A549 (cell line): ENCODE results near the gene WASHC2C. TPM values are rescaled to one million over a fixed set of nuclear protein-coding genes. Genes with fewer than 3 reads are reported as not detected.
"Not testable (repeated sequence)": the region's sequence is repeated elsewhere in the genome, so short reads cannot be mapped to it uniquely, and the experiment has no call there.

Source experiments
- ATAC-seq, 2 experiments: fragments of 200-7000 bp in 1 of 2; fragments of >200 bp in 1 of 2; cut with Nextera tagmentation in 1 of 2; cut with Tn5 transposase in 1 of 2; 3 replicates each; pipeline versions ENCODE4 v1.8.0 to v1.9.1; 2018 to 2020; ENCODE audit warnings: mild to moderate bottlenecking in 1 of 2, moderate library complexity in 1 of 2
- CTCF ChIA-PET: fragments of 300-600 bp; sonication (Branson Sonifier 250); formaldehyde crosslinking; extraction: SDS; loops from one replicate; lab custom pipeline; 2021; ENCODE audit warnings: antibody characterized with exemption, inconsistent platforms; lab: Yijun Ruan, JAX
- POLR2A ChIA-PET: fragments of 350-600 bp; formaldehyde crosslinking; extraction: SDS; loops from one replicate; lab custom pipeline; 2021; ENCODE audit warnings: antibody characterized with exemption, inconsistent platforms; lab: Yijun Ruan, JAX
- DNase-seq, 2 experiments: peaks; one replicate each; pipeline versions ENCODE4 v3.0.0 to v3.0.0-alpha.2; 2011 to 2016; ENCODE audit warnings: low read depth in 1 of 2, low spot score in 1 of 2
- FAIRE-seq: peaks from 2 replicates; lab custom pipeline; 2011; peaks lifted over from hg19 to GRCh38; lab: Jason Lieb, UNC
- H3K27ac ChIP-seq, 2 experiments: fragments of >200 bp; sonication (Bioruptor Twin); formaldehyde crosslinking; 3 replicates each; pipeline ENCODE4 v1.5.1; 2016 to 2017
- H3K4me1 ChIP-seq: fragments of >200 bp; sonication (Bioruptor Twin); formaldehyde crosslinking; 3 replicates; pipeline ENCODE4 v1.6.1; 2016
- H3K4me2 ChIP-seq: fragments of >200 bp; sonication (Bioruptor Twin); formaldehyde crosslinking; 3 replicates; pipeline ENCODE4 v1.6.1; 2016
- H3K4me3 ChIP-seq: fragments of >200 bp; sonication (Bioruptor Twin); formaldehyde crosslinking; 3 replicates; pipeline ENCODE4 v1.5.1; 2016
- H3K9me3 ChIP-seq: fragments of >200 bp; sonication (Bioruptor Twin); formaldehyde crosslinking; 3 replicates; pipeline ENCODE4 v1.6.1; 2016
- RAD21 ChIP-seq, 2 experiments: fragments of >200 bp in 1 of 2; sonication (Bioruptor Twin) in 1 of 2; formaldehyde crosslinking in 1 of 2; IDR thresholded peaks in 1 of 2; conservative IDR thresholded peaks in 1 of 2; 2 replicates in 1 of 2; 3 replicates in 1 of 2; pipeline ENCODE4 v1.6.1; 2012 to 2018; ENCODE audit warnings: inconsistent platforms in 1 of 2
- SMC3 ChIP-seq: fragments of >200 bp; sonication (Bioruptor Twin); formaldehyde crosslinking; IDR thresholded peaks from 3 replicates; pipeline ENCODE4 v1.6.1; 2018; ENCODE audit warnings: inconsistent platforms
- WGBS: methylation state at CpG from one replicate; pipeline ENCODE4 v1.1.6; 2017; ENCODE audit errors: missing lambda C conversion rate; 5-methylcytosine and 5-hydroxymethylcytosine counted together
- polyA plus RNA-seq, 4 experiments: library from polyadenylated mRNA; depleted of rRNA in 3 of 4; stranded (reverse); fragments of >200 nt; fragmentation: RNase III in 1 of 4; extraction: RNeasy Plus Mini Kit Qiagen cat#74134 plus additional on column Dnase treatment in 1 of 4; gene quantifications; 2 replicates in 3 of 4; 3 replicates in 1 of 4; pipeline ENCODE4 v1.2.3, GENCODE V29; 2011 to 2017
- TF ChIP-seq, protein P1 (sequence below): fragments of >200 bp; sonication (Bioruptor Twin); formaldehyde crosslinking; IDR thresholded peaks from 3 replicates; pipeline ENCODE4 v1.5.1; 2016

The WASHC2C gene
- polyA plus RNA-seq, 2 of the 4 experiments (the other 2 are of a cell fraction), result 24.7 to 38.7 TPM

DNA sequence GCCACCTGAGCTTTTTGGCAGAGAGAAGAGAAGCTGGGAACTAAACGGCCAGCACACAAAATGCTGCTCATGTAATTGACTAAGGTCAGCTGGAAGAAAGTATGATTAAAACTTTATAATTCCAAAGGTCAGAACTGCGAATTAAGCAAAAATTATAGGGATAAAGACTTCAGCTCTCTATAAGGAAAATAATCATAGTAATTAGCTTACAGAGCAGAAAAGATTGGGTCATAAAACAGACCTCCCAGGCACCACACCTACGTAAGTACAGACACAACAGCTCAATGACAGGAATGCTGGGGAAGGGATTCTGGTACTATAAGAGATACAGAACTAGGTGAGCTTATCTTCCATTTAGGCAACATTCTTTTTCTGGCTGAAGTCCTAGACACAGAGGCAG is 10.0 kb upstream of the WASHC2C start:
- FAIRE-seq, H3K4me2 ChIP-seq, CTCF ChIA-PET, DNase-seq, H3K27ac ChIP-seq, ATAC-seq, H3K4me3 ChIP-seq, H3K4me1 ChIP-seq, H3K9me3 ChIP-seq, POLR2A ChIA-PET: not testable (repeated sequence)
- WGBS, result 21% methylated on average over 3 of the region's 3 CpGs

DNA sequence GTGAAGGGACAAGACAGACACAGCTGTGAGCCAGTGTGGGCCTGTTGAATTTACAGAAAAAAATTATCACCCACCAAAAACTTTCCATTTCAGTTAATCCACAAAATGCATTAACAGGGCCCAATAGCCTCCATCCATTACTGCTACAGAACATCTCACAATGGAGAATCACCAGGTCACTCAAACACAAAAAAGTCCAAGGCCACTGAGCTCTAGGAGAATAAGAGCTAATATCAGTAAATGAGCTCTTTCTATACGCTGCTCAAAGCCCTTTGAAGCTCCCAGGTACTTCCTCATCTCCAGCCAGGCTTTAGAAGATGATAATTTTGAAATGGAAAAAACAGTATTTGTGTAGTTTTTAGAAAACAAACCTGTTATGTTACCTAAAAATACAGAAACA is 9.4 kb upstream of the WASHC2C start:
- H3K27ac ChIP-seq, H3K4me2 ChIP-seq, POLR2A ChIA-PET, DNase-seq, H3K4me3 ChIP-seq, CTCF ChIA-PET, H3K9me3 ChIP-seq, FAIRE-seq, H3K4me1 ChIP-seq, ATAC-seq: not testable (repeated sequence)
- 33% methylated on average over 1 of the region's 1 CpG for WGBS

DNA sequence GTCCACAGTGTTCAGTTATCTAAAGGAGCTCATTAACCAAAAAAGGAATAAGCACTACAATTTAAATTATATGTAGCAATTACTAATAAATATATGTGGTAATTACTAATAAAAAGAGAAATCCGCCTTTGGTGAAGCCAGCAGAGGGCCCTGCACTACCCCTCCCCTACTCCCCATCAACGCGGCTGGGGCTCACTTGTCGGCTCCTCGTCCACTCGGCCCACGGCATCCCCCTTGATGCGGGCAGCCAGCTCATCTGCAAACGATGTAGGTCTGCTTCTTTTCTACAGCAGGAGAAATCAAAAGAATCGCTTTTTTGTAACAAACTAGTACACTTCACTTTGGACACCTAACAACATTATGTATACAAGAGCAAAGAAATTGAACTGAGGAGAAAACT is 5.6 kb upstream of the WASHC2C start:
- H3K27ac ChIP-seq, H3K4me1 ChIP-seq, CTCF ChIA-PET, ATAC-seq, DNase-seq, FAIRE-seq, H3K9me3 ChIP-seq, H3K4me2 ChIP-seq, H3K4me3 ChIP-seq, POLR2A ChIA-PET: not testable (repeated sequence)
- WGBS, result 48% methylated on average over 10 of the region's 10 CpGs

DNA sequence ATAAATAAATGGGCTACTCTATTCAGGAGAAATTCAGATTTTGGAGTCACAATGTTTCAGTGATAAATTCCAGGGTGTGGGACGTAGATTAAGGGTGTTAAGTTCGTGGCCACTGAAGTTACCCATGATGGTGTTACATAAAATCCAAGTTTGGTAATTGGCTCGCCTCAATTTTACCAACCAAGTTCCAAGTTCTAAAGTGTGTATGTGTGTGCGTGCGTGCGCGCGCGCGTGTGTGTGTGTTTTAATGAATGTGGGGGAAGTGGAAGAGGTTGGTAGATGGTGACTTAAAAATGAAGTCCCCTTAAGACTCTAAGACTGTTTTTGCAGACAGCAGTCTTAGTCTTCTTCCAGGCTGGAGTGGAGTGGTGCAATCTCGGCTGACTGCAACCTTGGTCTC is 3.2 kb upstream of the WASHC2C start:
- FAIRE-seq, CTCF ChIA-PET, H3K9me3 ChIP-seq, H3K4me3 ChIP-seq, DNase-seq, ATAC-seq, POLR2A ChIA-PET, H3K4me2 ChIP-seq, H3K27ac ChIP-seq, H3K4me1 ChIP-seq: not testable (repeated sequence)
- WGBS, result 74% methylated on average over 11 of the region's 11 CpGs

DNA sequence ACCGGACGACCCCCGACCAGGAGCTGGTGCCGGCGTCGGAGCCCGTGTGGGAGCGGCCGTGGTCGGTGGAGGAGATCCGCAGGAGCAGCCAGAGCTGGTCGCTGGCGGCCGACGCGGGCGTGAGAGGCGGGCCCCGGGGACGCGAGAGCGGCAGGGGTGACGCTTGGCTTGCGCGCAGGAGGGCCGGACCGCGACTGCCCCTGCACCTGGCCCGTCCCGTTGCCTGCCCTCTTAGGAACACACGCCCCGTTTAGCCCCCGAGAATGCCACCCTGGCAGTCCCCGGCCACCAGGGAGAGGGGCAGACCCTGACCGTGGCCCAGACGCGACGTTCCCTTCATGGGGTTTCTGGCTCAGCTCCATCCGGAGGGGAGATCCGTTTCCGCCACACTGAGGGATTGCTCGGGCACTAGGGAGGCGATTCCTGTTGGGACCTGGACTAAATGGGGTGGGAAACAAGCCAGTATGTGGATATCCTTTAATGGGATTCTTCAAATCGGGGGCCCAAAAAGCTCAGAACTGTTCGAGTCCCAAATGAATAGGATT is 427 bp downstream of the WASHC2C start:
- H3K4me1 ChIP-seq, FAIRE-seq, DNase-seq, H3K9me3 ChIP-seq, POLR2A ChIA-PET: not testable (repeated sequence)
- Histone ChIP-seq H3K27ac (peak overlapping the region; percentile 72 to 90), H3K4me2 (peak overlapping the region; percentile 65), H3K4me3 (peak overlapping the region; percentile 99)
- ATAC-seq, result peak; percentile 85 to 90
- CTCF ChIA-PET, result interaction anchor here (1.1 kb wide), 1 partner anchor 263 kb away, joined by 3 read pairs; no protein-coding TSS in a partner anchor
- 5% methylated on average over 25 of the region's 45 CpGs for WGBS

DNA sequence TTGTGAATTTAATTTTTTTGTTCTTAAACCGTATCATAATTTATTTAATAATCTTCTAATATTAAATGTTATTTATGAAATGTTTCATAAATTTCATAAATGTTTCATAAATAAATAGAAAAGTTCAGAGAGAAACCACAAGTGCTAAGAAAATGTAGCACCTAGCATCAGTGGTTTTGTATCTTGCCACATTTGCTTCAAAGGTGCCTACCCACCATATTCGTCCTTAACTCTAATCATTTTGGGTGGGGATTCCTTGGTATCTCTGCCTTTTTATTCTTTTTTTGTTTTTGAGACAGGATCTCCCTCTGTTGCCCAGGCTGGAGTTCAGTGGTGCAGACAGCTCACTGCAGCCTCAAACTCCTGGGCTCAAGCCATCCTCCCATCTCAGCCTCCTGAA is 7.4 kb downstream of the WASHC2C start:
- H3K4me2 ChIP-seq, H3K4me3 ChIP-seq, CTCF ChIA-PET, H3K4me1 ChIP-seq, FAIRE-seq, H3K9me3 ChIP-seq, DNase-seq, H3K27ac ChIP-seq, ATAC-seq, POLR2A ChIA-PET: not testable (repeated sequence)
- WGBS, result 93% methylated on average over 1 of the region's 2 CpGs

DNA sequence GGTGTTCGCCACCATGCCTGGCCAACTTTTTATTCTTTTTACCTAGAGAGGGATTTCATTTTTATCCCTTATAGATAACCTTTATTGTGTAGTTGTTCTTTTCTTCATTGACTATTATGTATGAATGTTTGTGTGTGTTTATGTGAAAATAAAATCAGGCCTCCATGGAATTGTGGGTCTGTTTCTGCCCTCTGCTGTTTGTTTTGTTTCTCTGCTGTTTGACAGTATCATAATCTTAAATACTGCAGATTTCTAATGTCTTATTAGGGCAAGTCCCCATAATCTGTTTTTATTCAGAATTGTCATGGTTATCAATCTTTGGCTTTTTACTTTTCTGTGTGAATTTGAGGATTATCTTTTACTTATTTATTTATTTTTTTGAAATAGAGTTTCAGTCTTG is 7.8 kb downstream of the WASHC2C start:
- peak; percentile 89 for FAIRE-seq
- H3K4me2 ChIP-seq, DNase-seq, CTCF ChIA-PET, H3K27ac ChIP-seq, POLR2A ChIA-PET, H3K4me3 ChIP-seq, H3K9me3 ChIP-seq, H3K4me1 ChIP-seq: not testable (repeated sequence)
- WGBS, result 95% methylated on average over 1 of the region's 1 CpG
- TF ChIP-seq SMC3 (peak; percentile 41; the same call in 2 of the 3 replicates), RAD21 (conservative IDR thresholded peaks at IDR 0.05 in 1 of 2, IDR thresholded peaks at IDR 0.05 in 1 of 2) (peak; percentile 29 to 50; a peak in 2 of 5 replicates)
- TF ChIP-seq, protein P1, sequence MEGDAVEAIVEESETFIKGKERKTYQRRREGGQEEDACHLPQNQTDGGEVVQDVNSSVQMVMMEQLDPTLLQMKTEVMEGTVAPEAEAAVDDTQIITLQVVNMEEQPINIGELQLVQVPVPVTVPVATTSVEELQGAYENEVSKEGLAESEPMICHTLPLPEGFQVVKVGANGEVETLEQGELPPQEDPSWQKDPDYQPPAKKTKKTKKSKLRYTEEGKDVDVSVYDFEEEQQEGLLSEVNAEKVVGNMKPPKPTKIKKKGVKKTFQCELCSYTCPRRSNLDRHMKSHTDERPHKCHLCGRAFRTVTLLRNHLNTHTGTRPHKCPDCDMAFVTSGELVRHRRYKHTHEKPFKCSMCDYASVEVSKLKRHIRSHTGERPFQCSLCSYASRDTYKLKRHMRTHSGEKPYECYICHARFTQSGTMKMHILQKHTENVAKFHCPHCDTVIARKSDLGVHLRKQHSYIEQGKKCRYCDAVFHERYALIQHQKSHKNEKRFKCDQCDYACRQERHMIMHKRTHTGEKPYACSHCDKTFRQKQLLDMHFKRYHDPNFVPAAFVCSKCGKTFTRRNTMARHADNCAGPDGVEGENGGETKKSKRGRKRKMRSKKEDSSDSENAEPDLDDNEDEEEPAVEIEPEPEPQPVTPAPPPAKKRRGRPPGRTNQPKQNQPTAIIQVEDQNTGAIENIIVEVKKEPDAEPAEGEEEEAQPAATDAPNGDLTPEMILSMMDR, result peak; percentile 30; the same call in 1 of the 3 replicates
- ATAC-seq, result peak in 1 of 2 experiments; percentile 54; a peak in 2 of 6 replicates

DNA sequence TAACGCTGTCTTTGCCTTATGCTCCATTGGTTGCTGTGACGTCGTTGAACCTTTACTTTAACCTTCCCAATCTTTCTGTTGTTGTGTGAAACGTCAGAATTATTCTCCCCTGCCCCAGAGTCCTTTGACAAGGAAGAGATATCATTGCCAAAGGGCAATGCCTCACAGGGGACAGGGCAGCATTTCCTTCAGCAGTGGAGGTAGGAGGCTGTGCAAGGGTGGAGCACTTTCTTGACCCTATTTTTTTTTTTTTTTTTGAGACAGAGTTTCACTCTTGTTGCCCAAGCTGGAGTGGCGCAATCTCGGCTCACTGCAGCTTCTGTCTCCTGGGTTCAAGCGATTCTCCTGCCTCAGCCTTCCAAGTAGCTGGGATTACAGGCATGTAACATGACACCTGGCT is 14.5 kb downstream of the WASHC2C start:
- H3K9me3 ChIP-seq, FAIRE-seq, H3K4me3 ChIP-seq, POLR2A ChIA-PET, H3K4me2 ChIP-seq, H3K4me1 ChIP-seq, DNase-seq, ATAC-seq, H3K27ac ChIP-seq, CTCF ChIA-PET: not testable (repeated sequence)
- 87% methylated on average over 7 of the region's 7 CpGs for WGBS

DNA sequence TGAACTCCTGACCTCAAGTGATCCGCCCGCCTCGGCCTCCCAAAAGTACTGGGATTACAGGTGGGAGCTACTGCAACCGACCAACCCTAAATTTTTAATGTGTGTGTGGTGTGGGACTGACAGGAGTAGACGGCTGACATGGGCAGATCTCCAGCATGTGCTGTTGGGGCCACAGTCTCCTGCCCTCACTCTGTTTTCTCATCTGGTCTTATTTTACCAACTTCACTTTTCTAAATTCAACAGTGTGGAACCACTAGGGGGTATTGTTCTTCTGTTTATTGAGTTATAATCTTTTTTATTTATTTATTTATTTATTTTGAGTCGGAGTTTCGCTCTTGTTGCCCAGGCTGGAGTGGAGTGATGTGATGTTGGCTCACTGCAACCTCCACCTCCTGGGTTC is 14.9 kb downstream of the WASHC2C start:
- ATAC-seq, result peak in 1 of 2 experiments; percentile 53; a peak in 1 of 6 replicates
- FAIRE-seq, DNase-seq, H3K9me3 ChIP-seq, H3K4me1 ChIP-seq, CTCF ChIA-PET, H3K27ac ChIP-seq, H3K4me2 ChIP-seq, POLR2A ChIA-PET, H3K4me3 ChIP-seq: not testable (repeated sequence)
- WGBS, result 87% methylated on average over 7 of the region's 7 CpGs

DNA sequence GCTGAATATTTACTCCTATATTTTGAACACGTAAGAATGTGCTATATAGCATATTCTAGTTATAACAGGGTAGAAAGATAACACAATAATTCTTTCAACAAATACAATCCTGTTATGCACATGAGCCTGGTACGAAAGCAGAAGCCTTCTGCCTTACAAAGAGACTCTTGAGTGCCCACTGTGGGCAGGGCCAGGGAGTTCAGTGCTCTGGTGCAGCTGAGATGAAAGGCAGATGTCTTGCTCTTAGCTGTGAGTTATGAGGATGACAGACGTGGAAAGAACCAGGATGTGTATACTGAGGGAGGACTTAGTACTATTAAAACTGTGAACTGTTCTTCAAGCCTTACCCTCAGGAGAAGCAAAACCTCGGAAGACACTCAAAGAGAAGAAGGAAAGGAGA is 24.1 kb downstream of the WASHC2C start:
- H3K9me3 ChIP-seq, POLR2A ChIA-PET, H3K4me3 ChIP-seq, H3K4me2 ChIP-seq, H3K27ac ChIP-seq, CTCF ChIA-PET, H3K4me1 ChIP-seq, FAIRE-seq: not testable (repeated sequence)
- peak in 1 of 2 experiments; percentile 7 for DNase-seq
- ATAC-seq, result peak; percentile 65 to 66; a peak in 5 of 6 replicates
- WGBS, result 86% methylated on average over 3 of the region's 4 CpGs
